Measurements from ENCODE around the gene RAPGEF1. TPM values are rescaled to one million over a fixed set of nuclear protein-coding genes. Genes with fewer than 3 reads are reported as not detected.

RAPGEF1 gene
- total RNA-seq, 1 experiment from 2014 or later = 61.5 TPM

GRCh38 chr9:131605770-131606590 is 133.9 kb downstream of the RAPGEF1 start:
- H3K4me1 ChIP-seq (ENCODE audit: insufficient read depth, low read length, poor library complexity, severe bottlenecking) = no peaks in the 10 kb centered on the region
- H3K27ac ChIP-seq (ENCODE audit: low read depth, low read length, poor library complexity, severe bottlenecking) = no peak overlapping the region
- no TSS peak for BruUV-seq (replicated peaks)
- intact Hi-C loops (cut with micrococcal nuclease; ENCODE audit: unreplicated experiment) = no loop called here
- H3K9me3 ChIP-seq (ENCODE audit: low read depth, low read length, poor library complexity, severe bottlenecking) = no peaks in the 10 kb centered on the region
- CTCF ChIA-PET = no interaction called here
- no peak overlapping the region for H3K4me3 ChIP-seq (ENCODE audit: low read depth, low read length, poor library complexity, severe bottlenecking)
- POLR2A ChIA-PET (ENCODE audit: low non-redundant PET) = interaction anchor here (0.7 kb wide), 1 partner anchor 763 kb away, joined by 3 read pairs; no protein-coding TSS in a partner anchor
- no peaks in the 10 kb centered on the region for H3K27me3 ChIP-seq (replicated peaks; ENCODE audit: insufficient read depth, low read depth, low read length, poor library complexity)
- H3K36me3 ChIP-seq (ENCODE audit: insufficient read depth, low read length, poor library complexity, severe bottlenecking) = peaks cover 12% of the 10 kb centered on the region
- TF ChIP-seq EZH2 (IDR thresholded peaks at IDR 0.05; ENCODE audit: borderline replicate concordance, low read depth, low read length, poor library complexity, severe bottlenecking) (no peak), CTCF (conservative IDR thresholded peaks at IDR 0.05; ENCODE audit: low read depth, low read length) (no peak)
- DNase-seq (ENCODE audit: low spot score) = no peak

GRCh38 chr9:131603711-131604439 is 136.0 kb downstream of the RAPGEF1 start:
- no peaks in the 10 kb centered on the region for H3K4me1 ChIP-seq (ENCODE audit: insufficient read depth, low read length, poor library complexity, severe bottlenecking)
- CTCF ChIA-PET = no interaction called here
- peaks cover 12% of the 10 kb centered on the region for H3K36me3 ChIP-seq (ENCODE audit: insufficient read depth, low read length, poor library complexity, severe bottlenecking)
- intact Hi-C loops (cut with micrococcal nuclease; ENCODE audit: unreplicated experiment) = no loop called here
- no peak for DNase-seq (ENCODE audit: low spot score)
- no peaks in the 10 kb centered on the region for H3K27me3 ChIP-seq (replicated peaks; ENCODE audit: insufficient read depth, low read depth, low read length, poor library complexity)
- TF ChIP-seq EZH2 (IDR thresholded peaks at IDR 0.05; ENCODE audit: borderline replicate concordance, low read depth, low read length, poor library complexity, severe bottlenecking) (no peak), CTCF (conservative IDR thresholded peaks at IDR 0.05; ENCODE audit: low read depth, low read length) (no peak)
- POLR2A ChIA-PET (ENCODE audit: low non-redundant PET) = no interaction called here
- no peaks in the 10 kb centered on the region for H3K9me3 ChIP-seq (ENCODE audit: low read depth, low read length, poor library complexity, severe bottlenecking)
- BruUV-seq (replicated peaks) = no TSS peak
- no peak overlapping the region for H3K27ac ChIP-seq (ENCODE audit: low read depth, low read length, poor library complexity, severe bottlenecking)
- H3K4me3 ChIP-seq (ENCODE audit: low read depth, low read length, poor library complexity, severe bottlenecking) = no peak overlapping the region

GRCh38 chr9:131603199-131603598 is 136.7 kb downstream of the RAPGEF1 start:
- Histone ChIP-seq H3K4me1 (ENCODE audit: insufficient read depth, low read length, poor library complexity, severe bottlenecking) (no peaks in the 10 kb centered on the region), H3K4me3 (ENCODE audit: low read depth, low read length, poor library complexity, severe bottlenecking) (no peak overlapping the region), H3K36me3 (ENCODE audit: insufficient read depth, low read length, poor library complexity, severe bottlenecking) (peaks cover 12% of the 10 kb centered on the region), H3K9me3 (ENCODE audit: low read depth, low read length, poor library complexity, severe bottlenecking) (no peaks in the 10 kb centered on the region), H3K27me3 (replicated peaks; ENCODE audit: insufficient read depth, low read depth, low read length, poor library complexity) (no peaks in the 10 kb centered on the region), H3K27ac (ENCODE audit: low read depth, low read length, poor library complexity, severe bottlenecking) (no peak overlapping the region)
- ChIA-PET CTCF (no interaction called here), POLR2A (ENCODE audit: low non-redundant PET) (no interaction called here)
- no TSS peak for BruUV-seq (replicated peaks)
- no peak for DNase-seq (ENCODE audit: low spot score)
- intact Hi-C loops (cut with micrococcal nuclease; ENCODE audit: unreplicated experiment) = no loop called here
- TF ChIP-seq CTCF (conservative IDR thresholded peaks at IDR 0.05; ENCODE audit: low read depth, low read length) = no peak
- no peak for TF ChIP-seq EZH2 (IDR thresholded peaks at IDR 0.05; ENCODE audit: borderline replicate concordance, low read depth, low read length, poor library complexity, severe bottlenecking)

Data from A673 (cell line).